A549 (cell line): Measurements from ENCODE around the gene CATSPERE. TPM values are rescaled to one million over a fixed set of nuclear protein-coding genes. Genes with fewer than 3 reads are reported as not detected.
"Not testable (repeated sequence)": the region's sequence is repeated elsewhere in the genome, so short reads cannot be mapped to it uniquely, and the experiment has no call there.

ENCODE experiments used
- ATAC-seq, 2 experiments: fragments of 200-7000 bp in 1 of 2; fragments of >200 bp in 1 of 2; cut with Nextera tagmentation in 1 of 2; cut with Tn5 transposase in 1 of 2; 3 replicates each; pipeline versions ENCODE4 v1.8.0 to v1.9.1; 2018 to 2020; ENCODE audit warnings: mild to moderate bottlenecking in 1 of 2, moderate library complexity in 1 of 2
- CTCF ChIA-PET: fragments of 300-600 bp; sonication (Branson Sonifier 250); formaldehyde crosslinking; extraction: SDS; loops from one replicate; lab custom pipeline; 2021; ENCODE audit warnings: antibody characterized with exemption, inconsistent platforms; lab: Yijun Ruan, JAX
- POLR2A ChIA-PET: fragments of 350-600 bp; formaldehyde crosslinking; extraction: SDS; loops from one replicate; lab custom pipeline; 2021; ENCODE audit warnings: antibody characterized with exemption, inconsistent platforms; lab: Yijun Ruan, JAX
- DNase-seq, 2 experiments: peaks; one replicate each; pipeline versions ENCODE4 v3.0.0 to v3.0.0-alpha.2; 2011 to 2016; ENCODE audit warnings: low read depth in 1 of 2, low spot score in 1 of 2
- FAIRE-seq: peaks from 2 replicates; lab custom pipeline; 2011; peaks lifted over from hg19 to GRCh38; lab: Jason Lieb, UNC
- H3K27ac ChIP-seq, 2 experiments: fragments of >200 bp; sonication (Bioruptor Twin); formaldehyde crosslinking; 3 replicates each; pipeline ENCODE4 v1.5.1; 2016 to 2017
- H3K4me1 ChIP-seq: fragments of >200 bp; sonication (Bioruptor Twin); formaldehyde crosslinking; 3 replicates; pipeline ENCODE4 v1.6.1; 2016
- H3K4me2 ChIP-seq: fragments of >200 bp; sonication (Bioruptor Twin); formaldehyde crosslinking; 3 replicates; pipeline ENCODE4 v1.6.1; 2016
- H3K4me3 ChIP-seq: fragments of >200 bp; sonication (Bioruptor Twin); formaldehyde crosslinking; 3 replicates; pipeline ENCODE4 v1.5.1; 2016
- H3K9me3 ChIP-seq: fragments of >200 bp; sonication (Bioruptor Twin); formaldehyde crosslinking; 3 replicates; pipeline ENCODE4 v1.6.1; 2016
- CBX2 ChIP-seq: fragments of 200-600 bp; sonication (generic); IDR thresholded peaks from 2 replicates; pipeline ENCODE4 v1.6.1; 2016; ENCODE audit warnings: low read depth, mild to moderate bottlenecking, borderline replicate concordance
- CEBPB ChIP-seq, 2 experiments: fragments of >200 bp in 1 of 2; sonication (Bioruptor Twin) in 1 of 2; formaldehyde crosslinking in 1 of 2; IDR thresholded peaks; 2 replicates each; pipeline ENCODE4 v1.6.1; 2012 to 2016
- EHF ChIP-seq: fragments of 250-450 bp; sonication (Bioruptor Pico); IDR thresholded peaks from 2 replicates; pipeline ENCODE4 v1.5.0; 2020; ENCODE audit warnings: mild to moderate bottlenecking
- EP300 ChIP-seq, 2 experiments: fragments of >200 bp; sonication (Bioruptor Twin); formaldehyde crosslinking; IDR thresholded peaks; 2 replicates in 1 of 2; 3 replicates in 1 of 2; pipeline ENCODE4 v1.6.1; 2016 to 2017
- ESRRA ChIP-seq: fragments of 150-350 bp; IDR thresholded peaks from 2 replicates; pipeline ENCODE4 v1.6.1; 2014; ENCODE audit warnings: mild to moderate bottlenecking, low read length, borderline replicate concordance
- FOSB ChIP-seq: fragments of 250-450 bp; sonication (Bioruptor Pico); IDR thresholded peaks from 2 replicates; pipeline ENCODE4 v1.5.0; 2020; ENCODE audit warnings: mild to moderate bottlenecking, moderate library complexity
- FOXS1 ChIP-seq: fragments of 250-450 bp; sonication (Bioruptor Pico); IDR thresholded peaks from 2 replicates; pipeline ENCODE4 v1.5.0; 2020; ENCODE audit warnings: mild to moderate bottlenecking, moderate library complexity
- HEYL ChIP-seq: fragments of 250-450 bp; sonication (Bioruptor Pico); IDR thresholded peaks from 2 replicates; pipeline ENCODE4 v1.8.0; 2021; ENCODE audit warnings: mild to moderate bottlenecking, moderate library complexity
- HOXA7 ChIP-seq: fragments of 250-450 bp; sonication (Bioruptor Pico); IDR thresholded peaks from 2 replicates; pipeline ENCODE4 v1.5.0; 2020; ENCODE audit warnings: mild to moderate bottlenecking, moderate library complexity
- HOXB5 ChIP-seq: fragments of 250-450 bp; sonication (Bioruptor Pico); IDR thresholded peaks from 2 replicates; pipeline ENCODE4 v1.5.0; 2020; ENCODE audit warnings: mild to moderate bottlenecking, moderate library complexity
- JUN ChIP-seq, 2 experiments: fragments of >200 bp; sonication (Bioruptor Twin); formaldehyde crosslinking; IDR thresholded peaks; 2 replicates in 1 of 2; 3 replicates in 1 of 2; pipeline ENCODE4 v1.6.1; 2016 to 2017
- JUNB ChIP-seq: fragments of >200 bp; sonication (Bioruptor Twin); formaldehyde crosslinking; IDR thresholded peaks from 2 replicates; pipeline ENCODE4 v1.6.1; 2016
- KDM1A ChIP-seq: fragments of 200-600 bp; sonication (generic); IDR thresholded peaks from 2 replicates; pipeline ENCODE4 v1.6.1; 2016; ENCODE audit warnings: low read depth, mild to moderate bottlenecking
- KDM5A ChIP-seq: fragments of 200-600 bp; sonication (generic); IDR thresholded peaks from 2 replicates; pipeline ENCODE4 v1.6.1; 2016; ENCODE audit warnings: antibody characterized with exemption, mild to moderate bottlenecking
- MAFK ChIP-seq: fragments of 450-650 bp; IDR thresholded peaks from 2 replicates; pipeline ENCODE4 v1.6.1; 2014; ENCODE audit not compliant: partially characterized antibody
- MAX ChIP-seq: IDR thresholded peaks from 2 replicates; pipeline ENCODE4 v1.6.1; 2012
- MAZ ChIP-seq: fragments of 150-350 bp; IDR thresholded peaks from 2 replicates; pipeline ENCODE4 v1.6.1; 2014; ENCODE audit warnings: antibody characterized with exemption, low read depth, low read length, borderline replicate concordance
- MYC ChIP-seq: IDR thresholded peaks from 2 replicates; pipeline ENCODE4 v1.6.1; 2012; ENCODE audit warnings: mild to moderate bottlenecking, inconsistent platforms, low read length, improper control_type of control experiment, borderline replicate concordance
- NFE2L2 ChIP-seq: fragments of 150-350 bp; conservative IDR thresholded peaks from 2 replicates; pipeline ENCODE4 v1.6.1; 2014; ENCODE audit warnings: low read length
- NR3C1 ChIP-seq: fragments of >200 bp; sonication (Bioruptor Twin); formaldehyde crosslinking; IDR thresholded peaks from 3 replicates; pipeline ENCODE4 v1.6.1; 2017
- RCOR1 ChIP-seq: fragments of 150-350 bp; IDR thresholded peaks from 2 replicates; pipeline ENCODE4 v1.6.1; 2014; ENCODE audit warnings: antibody characterized with exemption, low read length, low read depth
- RFX5 ChIP-seq: fragments of 450-650 bp; IDR thresholded peaks from 2 replicates; pipeline ENCODE4 v1.7.1; 2014; ENCODE audit warnings: antibody characterized with exemption, mild to moderate bottlenecking, moderate library complexity
- SMC3 ChIP-seq: fragments of >200 bp; sonication (Bioruptor Twin); formaldehyde crosslinking; IDR thresholded peaks from 3 replicates; pipeline ENCODE4 v1.6.1; 2018; ENCODE audit warnings: inconsistent platforms
- TFCP2L1 ChIP-seq: fragments of 250-450 bp; sonication (Bioruptor Pico); IDR thresholded peaks from 2 replicates; pipeline ENCODE4 v1.5.0; 2021; ENCODE audit warnings: mild to moderate bottlenecking
- ZSCAN20 ChIP-seq: fragments of 250-450 bp; sonication (Bioruptor Pico); IDR thresholded peaks from 2 replicates; pipeline ENCODE4 v1.8.0; 2022; ENCODE audit warnings: mild to moderate bottlenecking, moderate library complexity
- whole genome bisulfite sequencing: methylation state at CpG from one replicate; pipeline ENCODE4 v1.1.6; 2017; ENCODE audit errors: missing lambda C conversion rate; 5-methylcytosine and 5-hydroxymethylcytosine counted together
- polyA plus RNA-seq, 4 experiments: library from polyadenylated mRNA; depleted of rRNA in 3 of 4; stranded (reverse); fragments of >200 nt; fragmentation: RNase III in 1 of 4; extraction: RNeasy Plus Mini Kit Qiagen cat#74134 plus additional on column Dnase treatment in 1 of 4; gene quantifications; 2 replicates in 3 of 4; 3 replicates in 1 of 4; pipeline ENCODE4 v1.2.3, GENCODE V29; 2011 to 2017
- TF ChIP-seq, protein P1 (sequence below): fragments of 250-450 bp; sonication (Bioruptor Pico); IDR thresholded peaks from 2 replicates; pipeline ENCODE4 v1.5.0; 2020; ENCODE audit warnings: low read depth, mild to moderate bottlenecking, moderate library complexity
- TF ChIP-seq, protein P2 (sequence below): fragments of 250-450 bp; sonication (Bioruptor Pico); IDR thresholded peaks from 2 replicates; pipeline ENCODE4 v1.5.0; 2021; ENCODE audit warnings: mild to moderate bottlenecking, moderate library complexity, borderline replicate concordance
- TF ChIP-seq, protein P3 (sequence below): fragments of >200 bp; sonication (Bioruptor Twin); formaldehyde crosslinking; IDR thresholded peaks from 3 replicates; pipeline ENCODE4 v1.5.1; 2016

CATSPERE gene
- polyA plus RNA-seq, 2 of the 4 experiments (the other 2 are of a cell fraction): 0.25 to 0.43 TPM

DNA sequence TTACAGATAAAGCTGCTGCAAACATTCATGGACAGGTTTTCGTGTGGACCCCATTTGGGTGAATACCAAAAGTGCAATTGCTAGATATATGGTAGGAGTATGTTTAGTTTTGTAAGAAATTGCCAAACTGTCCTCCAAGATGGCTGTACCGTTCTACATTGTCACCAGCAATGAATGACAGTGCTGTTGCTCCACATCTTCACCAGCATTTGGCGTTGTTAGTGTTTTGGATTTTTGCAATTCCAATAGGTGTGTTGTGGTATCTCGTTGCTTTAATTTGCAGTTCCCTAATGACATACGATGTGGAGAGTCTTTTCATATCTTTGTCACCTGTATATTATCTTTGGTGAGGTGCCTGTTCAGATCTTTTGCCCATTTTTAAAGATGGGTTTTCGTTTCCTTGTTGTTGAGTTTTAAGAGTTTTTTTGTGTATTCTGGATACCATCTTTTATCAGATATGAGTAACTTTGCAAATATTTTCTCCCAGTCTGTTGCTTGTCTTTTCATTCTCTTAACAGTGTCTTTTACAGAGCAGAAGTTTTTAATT, 12.1 kb downstream of the CATSPERE start:
- H3K27ac ChIP-seq: no peak overlapping the region
- no peak overlapping the region for H3K4me3 ChIP-seq
- H3K4me1 ChIP-seq: no peaks in the 10 kb centered on the region
- POLR2A ChIA-PET: no interaction called here
- no peak for DNase-seq
- ATAC-seq: no peak
- CTCF ChIA-PET: no interaction called here
- H3K9me3 ChIP-seq: no peaks in the 10 kb centered on the region
- 48% methylated on average over 6 of the region's 6 CpGs for WGBS
- TF ChIP-seq JUNB (no peak), HEYL (CRISPR knock-in tag) (no peak), EHF (CRISPR knock-in tag) (no peak), JUN (IDR thresholded peaks at IDR 0.05) (no peak), HOXB5 (no peak), SMC3 (no peak), NFE2L2 (no peak), HOXA7 (CRISPR knock-in tag) (no peak), TFCP2L1 (CRISPR knock-in tag) (no peak), MAZ (no peak), KDM1A (no peak), ESRRA (no peak), MAFK (no peak), NR3C1 (no peak), MAX (no peak), ZSCAN20 (CRISPR knock-in tag) (no peak)
- TF ChIP-seq, protein P1, sequence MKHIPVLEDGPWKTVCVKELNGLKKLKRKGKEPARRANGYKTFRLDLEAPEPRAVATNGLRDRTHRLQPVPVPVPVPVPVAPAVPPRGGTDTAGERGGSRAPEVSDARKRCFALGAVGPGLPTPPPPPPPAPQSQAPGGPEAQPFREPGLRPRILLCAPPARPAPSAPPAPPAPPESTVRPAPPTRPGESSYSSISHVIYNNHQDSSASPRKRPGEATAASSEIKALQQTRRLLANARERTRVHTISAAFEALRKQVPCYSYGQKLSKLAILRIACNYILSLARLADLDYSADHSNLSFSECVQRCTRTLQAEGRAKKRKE (CRISPR knock-in tag): no peak
- TF ChIP-seq, protein P2, sequence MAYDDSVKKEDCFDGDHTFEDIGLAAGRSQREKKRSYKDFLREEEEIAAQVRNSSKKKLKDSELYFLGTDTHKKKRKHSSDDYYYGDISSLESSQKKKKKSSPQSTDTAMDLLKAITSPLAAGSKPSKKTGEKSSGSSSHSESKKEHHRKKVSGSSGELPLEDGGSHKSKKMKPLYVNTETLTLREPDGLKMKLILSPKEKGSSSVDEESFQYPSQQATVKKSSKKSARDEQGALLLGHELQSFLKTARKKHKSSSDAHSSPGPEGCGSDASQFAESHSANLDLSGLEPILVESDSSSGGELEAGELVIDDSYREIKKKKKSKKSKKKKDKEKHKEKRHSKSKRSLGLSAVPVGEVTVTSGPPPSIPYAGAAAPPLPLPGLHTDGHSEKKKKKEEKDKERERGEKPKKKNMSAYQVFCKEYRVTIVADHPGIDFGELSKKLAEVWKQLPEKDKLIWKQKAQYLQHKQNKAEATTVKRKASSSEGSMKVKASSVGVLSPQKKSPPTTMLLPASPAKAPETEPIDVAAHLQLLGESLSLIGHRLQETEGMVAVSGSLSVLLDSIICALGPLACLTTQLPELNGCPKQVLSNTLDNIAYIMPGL: no peak
- H3K4me2 ChIP-seq: no peak overlapping the region
- no peak for FAIRE-seq

DNA sequence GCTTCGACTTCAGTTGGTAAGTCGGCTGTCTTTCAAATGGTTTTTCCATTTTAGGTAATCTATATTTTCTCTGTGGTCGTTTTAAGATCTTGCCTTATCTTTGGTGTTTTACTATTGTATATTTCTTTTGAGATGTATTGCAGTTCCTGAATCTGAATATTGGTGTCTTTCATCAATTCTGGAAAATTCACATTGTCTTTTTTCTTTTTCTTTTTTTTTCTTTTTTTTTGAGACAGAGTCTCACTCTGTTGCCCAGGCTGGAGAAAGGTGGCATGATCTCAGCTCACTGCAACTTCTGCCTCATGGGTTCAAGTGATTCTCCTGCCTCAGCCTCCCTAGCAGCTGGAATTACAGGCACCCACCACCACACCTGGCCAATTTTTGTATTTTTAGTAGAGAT, 23.9 kb downstream of the CATSPERE start:
- 46% methylated on average over 3 of the region's 3 CpGs for WGBS
- CTCF ChIA-PET, H3K27ac ChIP-seq, H3K4me2 ChIP-seq, H3K4me1 ChIP-seq, H3K9me3 ChIP-seq, POLR2A ChIA-PET, H3K4me3 ChIP-seq, DNase-seq, FAIRE-seq, ATAC-seq: not testable (repeated sequence)

DNA sequence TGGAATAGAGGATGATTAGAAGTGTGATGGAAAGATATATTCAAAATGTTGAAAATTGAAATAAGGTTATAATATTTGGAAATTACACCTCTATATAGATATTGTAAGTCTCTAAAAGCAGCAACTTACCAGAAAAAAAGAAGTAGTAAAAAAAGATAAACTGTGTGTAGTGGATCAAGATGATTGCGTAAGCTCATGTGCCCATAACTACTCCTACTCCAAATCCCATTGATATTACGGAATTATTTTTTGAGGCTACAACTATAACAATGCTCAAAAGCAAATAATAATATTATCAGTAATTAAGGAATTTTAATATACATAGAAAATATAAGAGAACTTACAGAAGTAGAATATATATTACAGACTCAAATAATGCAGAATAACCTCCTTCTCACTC, 33.6 kb downstream of the CATSPERE start:
- FAIRE-seq: no peak
- Histone ChIP-seq H3K4me2 (no peak overlapping the region), H3K4me1 (no peaks in the 10 kb centered on the region), H3K9me3 (no peaks in the 10 kb centered on the region), H3K27ac (no peak overlapping the region), H3K4me3 (no peak overlapping the region)
- CTCF ChIA-PET: no interaction called here
- POLR2A ChIA-PET: no interaction called here
- DNase-seq: no peak
- no peak for TF ChIP-seq MYC
- peak in 1 of 2 experiments; percentile 18; a peak in 1 of 4 replicates for TF ChIP-seq CEBPB (IDR thresholded peaks at IDR 0.05)
- ATAC-seq: no peak
- WGBS: 74% methylated on average over 2 of the region's 2 CpGs

DNA sequence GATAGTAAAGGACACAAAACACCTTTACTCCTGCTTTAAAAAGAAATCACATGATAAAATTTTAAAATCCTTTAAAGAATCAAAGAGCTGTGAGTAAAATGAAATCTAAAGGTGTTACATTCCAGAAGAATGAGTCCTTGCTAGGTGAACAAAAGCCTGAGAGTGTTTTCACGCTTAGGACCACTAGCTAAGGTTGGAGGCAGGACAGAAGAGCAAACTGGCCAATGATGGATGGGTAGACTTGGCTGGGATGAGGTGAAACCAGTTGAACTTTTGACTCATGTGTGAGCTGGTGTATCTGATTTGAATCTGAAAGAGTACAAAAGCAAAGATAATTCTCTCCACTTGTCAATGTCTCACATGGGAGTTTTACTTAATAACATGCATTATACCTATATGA, 35.1 kb downstream of the CATSPERE start:
- ATAC-seq: no peak

More for the DNA sequence above, 35.1 kb downstream of the CATSPERE start:
- POLR2A ChIA-PET: no interaction called here
- TF ChIP-seq NFE2L2 (no peak), FOXS1 (CRISPR knock-in tag) (no peak), RFX5 (no peak), CBX2 (no peak), FOSB (CRISPR knock-in tag) (no peak), CEBPB (IDR thresholded peaks at IDR 0.05) (no peak), HOXA7 (CRISPR knock-in tag) (no peak), MAFK (no peak), RCOR1 (no peak), ZSCAN20 (CRISPR knock-in tag) (no peak), HOXB5 (no peak), EP300 (IDR thresholded peaks at IDR 0.05) (no peak), MAZ (no peak), MAX (no peak), HEYL (CRISPR knock-in tag) (no peak), KDM5A (no peak)
- TF ChIP-seq, protein P3, sequence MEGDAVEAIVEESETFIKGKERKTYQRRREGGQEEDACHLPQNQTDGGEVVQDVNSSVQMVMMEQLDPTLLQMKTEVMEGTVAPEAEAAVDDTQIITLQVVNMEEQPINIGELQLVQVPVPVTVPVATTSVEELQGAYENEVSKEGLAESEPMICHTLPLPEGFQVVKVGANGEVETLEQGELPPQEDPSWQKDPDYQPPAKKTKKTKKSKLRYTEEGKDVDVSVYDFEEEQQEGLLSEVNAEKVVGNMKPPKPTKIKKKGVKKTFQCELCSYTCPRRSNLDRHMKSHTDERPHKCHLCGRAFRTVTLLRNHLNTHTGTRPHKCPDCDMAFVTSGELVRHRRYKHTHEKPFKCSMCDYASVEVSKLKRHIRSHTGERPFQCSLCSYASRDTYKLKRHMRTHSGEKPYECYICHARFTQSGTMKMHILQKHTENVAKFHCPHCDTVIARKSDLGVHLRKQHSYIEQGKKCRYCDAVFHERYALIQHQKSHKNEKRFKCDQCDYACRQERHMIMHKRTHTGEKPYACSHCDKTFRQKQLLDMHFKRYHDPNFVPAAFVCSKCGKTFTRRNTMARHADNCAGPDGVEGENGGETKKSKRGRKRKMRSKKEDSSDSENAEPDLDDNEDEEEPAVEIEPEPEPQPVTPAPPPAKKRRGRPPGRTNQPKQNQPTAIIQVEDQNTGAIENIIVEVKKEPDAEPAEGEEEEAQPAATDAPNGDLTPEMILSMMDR: no peak
- CTCF ChIA-PET: no interaction called here
- FAIRE-seq: no peak
- Histone ChIP-seq H3K4me2 (no peak overlapping the region), H3K4me3 (no peak overlapping the region), H3K9me3 (no peaks in the 10 kb centered on the region), H3K4me1 (no peaks in the 10 kb centered on the region), H3K27ac (no peak overlapping the region)
- WGBS: 87% methylated on average over 1 of the region's 1 CpG
- no peak for DNase-seq
